Vagina (tissue), 2 donors: ENCODE measurements around the gene EPHB1.

Source experiments
- CTCF ChIP-seq, 3 experiments: fragments of 450-650 bp in 2 of 3; fragments of 200-600 bp in 1 of 3; sonication (generic) in 1 of 3; IDR thresholded peaks; one replicate each; pipeline ENCODE4 v1.5.1; 2017 to 2019; ENCODE audit warnings: antibody characterized with exemption in 3 of 3, mild to moderate bottlenecking in 2 of 3, moderate library complexity in 2 of 3
- POLR2A ChIP-seq, 2 donors: fragments of 450-650 bp; IDR thresholded peaks; one replicate each; pipeline ENCODE4 v1.6.1; 2017; ENCODE audit warnings: antibody characterized with exemption in 2 of 2, mild to moderate bottlenecking in 2 of 2, moderate library complexity in 2 of 2

- TF ChIP-seq CTCF (IDR thresholded peaks at IDR 0.05) (no peak), POLR2A (IDR thresholded peaks at IDR 0.05) (no peak)
Measured at GRCh38 chr3:134792700-134793099, 2.4 kb upstream of the EPHB1 start.
